ENCODE results near the gene SNX30. TPM values are rescaled to one million over a fixed set of nuclear protein-coding genes. Genes with fewer than 3 reads are reported as not detected.

SNX30 gene
- total RNA-seq, 1 donor from 2014 or later = 67.5 TPM

DNA sequence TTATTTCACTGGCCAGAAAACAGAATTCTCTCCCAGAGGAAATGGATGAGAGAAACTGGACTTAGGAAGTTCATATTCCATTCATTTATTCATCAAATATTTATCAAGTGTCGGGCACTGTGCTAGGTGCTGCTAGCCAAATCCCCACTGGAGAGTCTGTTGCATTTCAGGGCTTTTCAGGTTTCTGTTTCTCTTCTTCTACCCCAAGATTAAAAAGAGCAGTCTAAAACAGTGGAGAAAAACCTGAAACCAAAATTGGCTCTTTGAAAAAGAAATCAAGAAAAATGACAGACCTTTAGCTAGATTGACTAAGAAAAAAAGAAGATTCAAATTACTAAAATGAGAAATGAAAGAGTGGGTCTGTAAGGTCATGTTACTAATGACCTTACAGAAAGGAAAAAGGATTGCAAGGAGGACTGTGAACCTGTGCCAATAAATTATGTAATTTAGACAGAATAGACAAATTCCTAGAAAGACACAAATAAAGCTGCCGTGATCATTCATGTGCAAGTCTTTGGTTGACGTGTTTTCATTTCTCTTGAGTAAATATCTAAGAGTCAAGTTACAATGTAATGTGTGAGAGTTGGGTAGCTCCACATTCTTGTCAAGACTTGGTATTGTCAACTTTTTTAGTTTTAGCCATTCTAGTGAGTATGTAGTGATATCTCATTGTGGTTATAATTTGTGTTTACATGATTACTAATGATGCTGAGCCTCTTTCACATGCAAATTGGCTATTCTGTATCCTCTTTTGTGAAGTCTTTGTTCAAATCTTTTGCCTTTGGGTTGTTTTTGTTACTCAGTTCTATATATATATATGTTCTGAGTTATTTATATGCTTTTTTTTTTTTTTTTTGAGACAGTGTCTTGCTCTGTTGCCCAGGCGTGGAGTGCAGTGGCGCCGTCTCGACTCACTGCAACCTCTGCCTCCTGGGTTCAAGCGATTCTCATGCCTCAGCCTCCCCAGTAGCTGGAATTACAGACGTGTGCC, 23.7 kb downstream of the SNX30 start:
- H3K36me3 ChIP-seq = no peaks in the 10 kb centered on the region
- DNase-seq (no peak), ATAC-seq (no peak)
- H3K4me1 ChIP-seq = peaks cover 42% of the 10 kb centered on the region
- no peaks in the 10 kb centered on the region for H3K27me3 ChIP-seq (ENCODE audit: low read depth)
- intact Hi-C loops (cut with DNase I) = no loop called here
- TF ChIP-seq CTCF (IDR thresholded peaks at IDR 0.05) = no peak
- H3K4me3 ChIP-seq = no peak overlapping the region
- H3K9me3 ChIP-seq = no peaks in the 10 kb centered on the region
- H3K27ac ChIP-seq = no peak overlapping the region

GRCh38 chr9:112777914-112778313, 27.4 kb downstream of the SNX30 start:
- Histone ChIP-seq H3K27me3 (ENCODE audit: low read depth) (no peaks in the 10 kb centered on the region), H3K36me3 (no peaks in the 10 kb centered on the region), H3K27ac (no peak overlapping the region), H3K4me1 (peaks cover 35% of the 10 kb centered on the region), H3K9me3 (no peaks in the 10 kb centered on the region), H3K4me3 (no peak overlapping the region)
- peak; percentile 63 to 64 for ATAC-seq
- no peak for DNase-seq
- TF ChIP-seq CTCF (IDR thresholded peaks at IDR 0.05) = no peak
- intact Hi-C loops (cut with DNase I) = no loop called here

- H3K4me1 ChIP-seq = peaks cover 28% of the 10 kb centered on the region
- H3K36me3 ChIP-seq = no peaks in the 10 kb centered on the region
- TF ChIP-seq CTCF (IDR thresholded peaks at IDR 0.05) = no peak
- no peaks in the 10 kb centered on the region for H3K9me3 ChIP-seq
- H3K27ac ChIP-seq = no peak overlapping the region
- DNase-seq (no peak), ATAC-seq (no peak)
- intact Hi-C loops (cut with DNase I) = no loop called here
- H3K27me3 ChIP-seq (ENCODE audit: low read depth) = no peaks in the 10 kb centered on the region
- H3K4me3 ChIP-seq = no peak overlapping the region
Measured at GRCh38 chr9:112780450-112781036, 30.0 kb downstream of the SNX30 start.

GRCh38 chr9:112782218-112782617, 31.7 kb downstream of the SNX30 start:
- Histone ChIP-seq H3K27ac (no peak overlapping the region), H3K27me3 (ENCODE audit: low read depth) (no peaks in the 10 kb centered on the region), H3K4me3 (no peak overlapping the region), H3K9me3 (no peaks in the 10 kb centered on the region), H3K36me3 (no peaks in the 10 kb centered on the region), H3K4me1 (peaks cover 36% of the 10 kb centered on the region)
- TF ChIP-seq CTCF (IDR thresholded peaks at IDR 0.05) = no peak
- ATAC-seq (no peak), DNase-seq (no peak)
- intact Hi-C loops (cut with DNase I) = no loop called here

GRCh38 chr9:112783551-112783954, 33.0 kb downstream of the SNX30 start:
- ATAC-seq (no peak), DNase-seq (no peak)
- Histone ChIP-seq H3K27ac (no peak overlapping the region), H3K27me3 (ENCODE audit: low read depth) (no peaks in the 10 kb centered on the region), H3K9me3 (no peaks in the 10 kb centered on the region), H3K4me1 (peaks cover 44% of the 10 kb centered on the region), H3K36me3 (no peaks in the 10 kb centered on the region), H3K4me3 (no peak overlapping the region)
- intact Hi-C loops (cut with DNase I) = no loop called here
- TF ChIP-seq CTCF (IDR thresholded peaks at IDR 0.05) = no peak

All from lower lobe of right lung (tissue), 2 donors.